ENCODE data around the gene OFD1.

DNA sequence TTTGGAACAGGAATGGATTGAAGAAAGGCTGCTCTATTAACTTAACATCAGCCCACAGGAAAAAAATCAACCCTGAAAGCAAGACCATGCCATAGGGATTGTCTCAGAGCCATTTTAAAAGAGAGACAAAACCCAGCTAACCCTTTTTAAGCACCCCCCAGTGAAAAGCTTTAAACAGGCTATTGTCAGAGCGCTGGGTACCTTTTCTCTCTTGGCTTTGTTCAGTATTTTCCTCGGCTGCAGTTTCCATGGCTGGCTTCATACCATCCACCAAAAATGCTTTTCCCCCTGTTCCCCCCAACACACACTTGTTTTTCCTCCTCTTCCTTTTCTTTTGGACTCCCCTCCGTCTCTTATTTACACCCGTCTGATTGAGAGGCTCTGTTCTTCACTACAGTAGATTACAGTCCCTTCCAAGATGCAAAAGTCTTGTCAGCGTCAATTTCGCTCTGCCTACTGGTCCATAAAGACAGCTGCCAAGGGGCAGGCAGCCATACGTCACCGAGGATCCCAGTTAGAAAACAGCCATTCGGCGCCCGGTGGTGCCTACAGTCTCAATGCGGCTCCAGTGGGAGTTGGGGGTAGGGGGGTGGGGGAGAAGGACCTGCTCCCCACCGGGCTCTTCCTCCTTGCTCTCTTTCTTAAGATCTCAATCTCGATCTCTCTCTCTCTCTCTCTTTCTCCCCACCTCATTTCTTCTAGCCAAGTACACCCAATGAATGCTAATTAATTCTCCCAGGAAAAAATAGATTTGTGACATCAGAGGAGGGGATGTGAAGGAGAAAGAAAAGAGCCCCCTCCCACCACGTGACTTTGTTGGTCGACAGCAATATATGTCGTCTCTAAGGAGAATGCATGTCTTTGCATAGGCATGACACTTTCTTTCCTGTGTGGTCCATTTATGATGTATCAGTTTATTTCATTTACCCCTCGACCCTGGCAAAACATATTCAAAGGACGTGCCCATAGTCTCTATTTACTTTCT lies 82.4 kb downstream of the OFD1 start, which contains the start of gene GPM6B:
- TF ChIP-seq, protein P1, sequence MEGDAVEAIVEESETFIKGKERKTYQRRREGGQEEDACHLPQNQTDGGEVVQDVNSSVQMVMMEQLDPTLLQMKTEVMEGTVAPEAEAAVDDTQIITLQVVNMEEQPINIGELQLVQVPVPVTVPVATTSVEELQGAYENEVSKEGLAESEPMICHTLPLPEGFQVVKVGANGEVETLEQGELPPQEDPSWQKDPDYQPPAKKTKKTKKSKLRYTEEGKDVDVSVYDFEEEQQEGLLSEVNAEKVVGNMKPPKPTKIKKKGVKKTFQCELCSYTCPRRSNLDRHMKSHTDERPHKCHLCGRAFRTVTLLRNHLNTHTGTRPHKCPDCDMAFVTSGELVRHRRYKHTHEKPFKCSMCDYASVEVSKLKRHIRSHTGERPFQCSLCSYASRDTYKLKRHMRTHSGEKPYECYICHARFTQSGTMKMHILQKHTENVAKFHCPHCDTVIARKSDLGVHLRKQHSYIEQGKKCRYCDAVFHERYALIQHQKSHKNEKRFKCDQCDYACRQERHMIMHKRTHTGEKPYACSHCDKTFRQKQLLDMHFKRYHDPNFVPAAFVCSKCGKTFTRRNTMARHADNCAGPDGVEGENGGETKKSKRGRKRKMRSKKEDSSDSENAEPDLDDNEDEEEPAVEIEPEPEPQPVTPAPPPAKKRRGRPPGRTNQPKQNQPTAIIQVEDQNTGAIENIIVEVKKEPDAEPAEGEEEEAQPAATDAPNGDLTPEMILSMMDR (IDR thresholded peaks at IDR 0.05; ENCODE audit: control extremely low read depth in 1 of 3, insufficient read depth in 1 of 3, low read depth in 1 of 3, low read length in 3 of 3) = no peak
- TF ChIP-seq YY1 (IDR thresholded peaks at IDR 0.05; ENCODE audit: low read depth, low read length) (no peak), SP4 (IDR thresholded peaks at IDR 0.05; ENCODE audit: low read length) (no peak), GTF2F1 (IDR thresholded peaks at IDR 0.05; ENCODE audit: borderline replicate concordance, low read depth, low read length) (no peak), ZNF274 (IDR thresholded peaks at IDR 0.05; ENCODE audit: borderline replicate concordance, extremely low read depth, low read length) (no peak), SUZ12 (IDR thresholded peaks at IDR 0.05; ENCODE audit: low read length) (no peak), POU5F1 (IDR thresholded peaks at IDR 0.05; ENCODE audit: low read depth, low read length) (no peak)

Data from H1 (cell line).